Measurements from ENCODE around the gene SMIM23. TPM values are rescaled to one million over a fixed set of nuclear protein-coding genes. Genes with fewer than 3 reads are reported as not detected.

Gene SMIM23
- total RNA-seq, 2 experiments from 2014 or later: not detected

- Mint-ChIP-seq H3K27ac (no peak overlapping the region), H3K36me3 (ENCODE audit: low read depth) (no peaks in the 10 kb centered on the region), H3K4me3 (no peak overlapping the region), H3K27me3 (no peaks in the 10 kb centered on the region), H3K9me3 (no peaks in the 10 kb centered on the region), H3K4me1 (ENCODE audit: low read depth) (no peaks in the 10 kb centered on the region)
- ATAC-seq (ENCODE audit: poor library complexity) (no peak), DNase-seq (no peak)
- Histone ChIP-seq H3K27me3 (ENCODE audit: control insufficient read depth in 1 of 2, insufficient read depth in 2 of 2, low read length in 2 of 2) (no peaks in the 10 kb centered on the region), H3K9me3 (ENCODE audit: control insufficient read depth in 1 of 2, insufficient read depth in 1 of 2, low read length in 2 of 2) (no peaks in the 10 kb centered on the region), H3K4me1 (ENCODE audit: insufficient read depth, low read length) (no peaks in the 10 kb centered on the region), H3K27ac (ENCODE audit: low read depth in 1 of 2, low read length in 2 of 2) (no peak overlapping the region), H3K36me3 (ENCODE audit: insufficient read depth, low read length) (no peaks in the 10 kb centered on the region), H3K4me3 (ENCODE audit: low read length) (no peak overlapping the region)
- POLR2A ChIA-PET: no interaction called here
- intact Hi-C loops (cut with DNase I, micrococcal nuclease): no loop called here
- no peak for TF ChIP-seq CTCF (IDR thresholded peaks at IDR 0.05)
- CTCF ChIA-PET: no interaction called here
Measured at GRCh38 chr5:171755354-171755821, 30.2 kb upstream of the SMIM23 start.

- Histone ChIP-seq H3K4me3 (ENCODE audit: low read length) (no peak overlapping the region), H3K36me3 (ENCODE audit: insufficient read depth, low read length) (no peaks in the 10 kb centered on the region), H3K4me1 (ENCODE audit: insufficient read depth, low read length) (no peaks in the 10 kb centered on the region), H3K9me3 (ENCODE audit: control insufficient read depth in 1 of 2, insufficient read depth in 1 of 2, low read length in 2 of 2) (no peaks in the 10 kb centered on the region), H3K27ac (ENCODE audit: low read depth in 1 of 2, low read length in 2 of 2) (no peak overlapping the region), H3K27me3 (ENCODE audit: control insufficient read depth in 1 of 2, insufficient read depth in 2 of 2, low read length in 2 of 2) (peaks cover 0 to 3% of the 10 kb centered on the region in 2 experiments)
- no peak overlapping the region for H3K4me3 Mint-ChIP-seq
- ChIA-PET CTCF (interaction anchor here (1.2 kb wide), 1 partner anchor 13 kb away, joined by 3 read pairs; no protein-coding TSS in a partner anchor), POLR2A (no interaction called here)
- no peaks in the 10 kb centered on the region for H3K9me3 Mint-ChIP-seq
- no peaks in the 10 kb centered on the region for H3K36me3 Mint-ChIP-seq (ENCODE audit: low read depth)
- intact Hi-C loops (cut with DNase I, micrococcal nuclease): no loop called here
- H3K27me3 Mint-ChIP-seq: no peaks in the 10 kb centered on the region
- H3K27ac Mint-ChIP-seq: no peak overlapping the region
- TF ChIP-seq CTCF (IDR thresholded peaks at IDR 0.05): no peak
- DNase-seq (no peak), ATAC-seq (ENCODE audit: poor library complexity) (no peak)
- no peaks in the 10 kb centered on the region for H3K4me1 Mint-ChIP-seq (ENCODE audit: low read depth)
Measured at GRCh38 chr5:171757853-171758535, 27.6 kb upstream of the SMIM23 start.

- no peak for DNase-seq
- no peaks in the 10 kb centered on the region for H3K4me1 ChIP-seq (ENCODE audit: insufficient read depth, low read length)
- TF ChIP-seq CTCF (IDR thresholded peaks at IDR 0.05): no peak
- CTCF ChIA-PET: no interaction called here
- Mint-ChIP-seq H3K36me3 (ENCODE audit: low read depth) (no peaks in the 10 kb centered on the region), H3K27ac (no peak overlapping the region), H3K9me3 (no peaks in the 10 kb centered on the region), H3K27me3 (peaks cover 9% of the 10 kb centered on the region), H3K4me3 (no peak overlapping the region), H3K4me1 (ENCODE audit: low read depth) (no peaks in the 10 kb centered on the region)
- no peak overlapping the region for H3K4me3 ChIP-seq (ENCODE audit: low read length)
- H3K36me3 ChIP-seq (ENCODE audit: insufficient read depth, low read length): no peaks in the 10 kb centered on the region
- POLR2A ChIA-PET: no interaction called here
- intact Hi-C loops (cut with DNase I, micrococcal nuclease): no loop called here
- ATAC-seq (ENCODE audit: poor library complexity): no peak
- H3K9me3 ChIP-seq (ENCODE audit: control insufficient read depth in 1 of 2, insufficient read depth in 1 of 2, low read length in 2 of 2): no peaks in the 10 kb centered on the region
- H3K27ac ChIP-seq (ENCODE audit: low read depth in 1 of 2, low read length in 2 of 2): no peak overlapping the region
- H3K27me3 ChIP-seq (ENCODE audit: control insufficient read depth in 1 of 2, insufficient read depth in 2 of 2, low read length in 2 of 2): peaks cover 5 to 7% of the 10 kb centered on the region in 2 experiments
Measured at GRCh38 chr5:171759777-171760176, 25.8 kb upstream of the SMIM23 start.
